AML-193 (cell line): ENCODE data around the gene MCF2L.

Experiments
- DNase-seq, 2 experiments: peaks; one replicate each; lab custom pipeline; 2025; lab: John Stamatoyannopoulos, UW

MCF2L gene

GRCh38 chr13:112951674-112952371 lies 17.2 kb upstream of the MCF2L start:
- no peak for DNase-seq

GRCh38 chr13:112952759-112953551 lies 16.1 kb upstream of the MCF2L start:
- DNase-seq: no peak

GRCh38 chr13:112953591-112954487 lies 15.2 kb upstream of the MCF2L start:
- DNase-seq: no peak

- no peak for DNase-seq
These were observed 14.3 kb upstream of the MCF2L start for GRCh38 chr13:112954488-112955270.

- no peak for DNase-seq
These were observed 13.6 kb upstream of the MCF2L start for GRCh38 chr13:112955271-112955937.

GRCh38 chr13:112955956-112956355 lies 13.1 kb upstream of the MCF2L start:
- DNase-seq: no peak

- no peak for DNase-seq
These were observed 12.3 kb upstream of the MCF2L start for GRCh38 chr13:112956571-112957294.

GRCh38 chr13:112957295-112957677 lies 11.7 kb upstream of the MCF2L start:
- no peak for DNase-seq

GRCh38 chr13:112958127-112958989 lies 10.7 kb upstream of the MCF2L start:
- DNase-seq: no peak

GRCh38 chr13:112959206-112959605 lies 9.8 kb upstream of the MCF2L start:
- no peak for DNase-seq

GRCh38 chr13:112959701-112960542 lies 9.1 kb upstream of the MCF2L start:
- no peak for DNase-seq

GRCh38 chr13:112960706-112961105 lies 8.3 kb upstream of the MCF2L start:
- DNase-seq: no peak

GRCh38 chr13:112961457-112962369 lies 7.3 kb upstream of the MCF2L start:
- no peak for DNase-seq

- no peak for DNase-seq
These were observed 6.6 kb upstream of the MCF2L start for GRCh38 chr13:112962396-112962795.

GRCh38 chr13:112962911-112963625 lies 5.9 kb upstream of the MCF2L start:
- no peak for DNase-seq

- DNase-seq: no peak
These were observed 5.4 kb upstream of the MCF2L start for GRCh38 chr13:112963641-112964040.

GRCh38 chr13:112964971-112965492 lies 4.0 kb upstream of the MCF2L start:
- DNase-seq: no peak
